HG03565 (cell line): ENCODE results near the gene TELO2.
"Not testable (repeated sequence)": the region's sequence is repeated elsewhere in the genome, so short reads cannot be mapped to it uniquely, and the experiment has no call there.

Experiments used
- ATAC-seq: cut with Tn5 transposase; IDR thresholded peaks from one replicate; pipeline ENCODE4 v1.9.1; 2021; ENCODE audit warnings: mild to moderate bottlenecking, moderate library complexity; ENCODE audit not compliant: unreplicated experiment

TELO2 gene

DNA sequence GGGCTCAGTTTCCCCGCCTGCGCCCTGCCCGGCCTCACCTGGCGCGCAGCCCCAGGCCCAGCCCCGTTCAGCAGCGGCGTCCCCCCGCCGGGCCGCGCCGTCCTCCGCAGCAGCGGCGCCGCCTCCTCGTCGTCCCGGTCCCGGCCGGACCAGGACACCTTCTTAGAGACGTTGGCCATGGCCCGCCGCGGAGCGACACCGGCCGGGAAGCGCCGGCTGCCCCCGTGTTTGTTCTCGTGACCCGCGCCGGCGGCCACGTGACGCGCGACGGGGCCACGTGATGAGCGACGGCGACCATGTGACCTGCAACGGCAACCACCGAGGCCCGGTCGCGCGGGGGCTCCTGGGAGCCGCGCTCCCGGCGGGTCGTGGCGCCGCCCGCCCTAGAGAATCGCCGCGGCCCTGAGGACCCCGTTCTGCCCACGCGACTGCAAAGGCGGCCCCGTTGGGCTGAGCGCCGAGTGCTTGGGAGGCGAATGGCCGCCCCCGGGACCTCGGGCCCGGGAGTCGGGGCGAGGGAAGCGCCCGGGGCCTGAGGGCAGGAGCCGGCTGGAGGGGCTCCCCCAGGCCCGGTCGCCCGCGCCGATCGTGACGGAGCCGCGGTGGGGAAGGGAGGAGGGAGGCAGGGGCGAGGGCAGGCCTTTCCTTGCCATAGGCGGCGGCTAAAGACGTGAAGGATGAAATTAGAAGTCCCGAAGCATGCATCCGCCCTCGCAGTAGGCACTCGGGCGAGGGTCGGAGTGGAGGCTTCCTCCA is 18.2 kb upstream of the TELO2 start, which contains the start of gene CLCN7:
Gene CLCN7 (minus strand): TSS at position 233 of the 756 bp plus-strand sequence. CDS start 54 bp downstream, at position 179.
- peak; percentile 80 for ATAC-seq

- no peak for ATAC-seq
Observed at GRCh38 chr16:1475552-1476114, 17.5 kb upstream of the TELO2 start.

DNA sequence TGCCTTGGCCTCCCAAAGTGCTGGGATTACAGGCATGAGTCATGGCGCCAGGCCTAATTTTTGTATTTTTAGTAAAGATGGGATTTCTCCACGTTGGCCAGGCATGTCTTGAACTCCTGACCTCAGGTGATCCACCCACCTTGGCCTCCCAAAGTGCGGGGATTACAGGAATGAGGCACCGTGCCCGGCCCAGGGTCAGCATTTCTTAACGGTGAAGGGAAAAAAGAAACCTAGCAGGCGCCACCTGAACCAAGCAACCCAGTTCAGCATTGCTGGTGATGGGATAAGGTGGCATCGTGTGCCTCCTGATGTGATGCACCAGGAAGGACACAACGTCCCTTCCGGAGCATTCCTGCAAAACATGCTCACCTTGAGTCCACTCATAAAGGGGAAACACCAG is 16.1 kb upstream of the TELO2 start:
- ATAC-seq: no peak

GRCh38 chr16:1478937-1479336 is 14.2 kb upstream of the TELO2 start:
- ATAC-seq: not testable (repeated sequence)

DNA sequence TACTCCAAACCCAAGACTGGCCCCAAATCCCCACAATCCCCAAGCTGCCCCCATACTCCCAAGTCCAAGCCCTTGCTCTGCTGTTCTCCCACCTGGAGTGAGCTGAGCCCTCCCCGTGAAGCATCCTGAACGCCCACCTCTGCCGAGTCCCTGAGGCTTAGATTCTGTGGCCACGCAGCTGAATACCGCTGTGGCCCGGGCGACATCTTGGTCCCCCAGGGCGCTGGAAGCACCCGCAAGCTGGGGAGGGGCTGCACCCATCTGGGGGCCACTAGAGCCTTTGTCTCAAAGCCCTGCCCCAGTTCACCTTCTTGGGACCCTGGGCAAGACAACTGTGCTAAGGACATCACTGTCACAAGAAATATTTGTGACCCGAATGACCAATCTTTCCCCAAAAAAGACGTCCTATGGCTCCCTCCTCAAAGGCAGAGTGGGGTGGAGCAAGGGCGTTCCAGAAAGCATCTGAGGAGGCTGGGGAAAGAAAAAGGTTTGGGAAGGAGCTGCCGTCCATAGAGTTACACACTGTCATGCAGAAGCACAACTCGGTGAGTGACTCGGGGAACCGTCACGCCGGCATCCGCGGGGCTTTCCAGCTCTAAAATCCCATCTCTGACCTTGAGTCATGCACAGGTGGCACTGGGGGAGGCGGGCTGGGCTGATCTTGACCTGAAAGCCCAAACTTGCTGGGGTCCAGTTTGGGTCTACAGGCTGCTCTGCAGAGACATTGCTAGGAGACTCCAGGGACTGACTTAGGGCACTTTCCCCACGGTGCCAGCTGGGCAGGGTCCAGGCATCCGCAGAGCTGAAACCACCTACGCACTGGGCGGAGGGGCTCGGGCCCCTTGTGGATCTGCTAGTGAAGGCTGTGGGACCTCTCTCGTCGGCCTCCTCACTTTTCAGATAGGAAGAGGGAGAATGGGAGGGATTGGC is 11.0 kb upstream of the TELO2 start:
- no peak for ATAC-seq

DNA sequence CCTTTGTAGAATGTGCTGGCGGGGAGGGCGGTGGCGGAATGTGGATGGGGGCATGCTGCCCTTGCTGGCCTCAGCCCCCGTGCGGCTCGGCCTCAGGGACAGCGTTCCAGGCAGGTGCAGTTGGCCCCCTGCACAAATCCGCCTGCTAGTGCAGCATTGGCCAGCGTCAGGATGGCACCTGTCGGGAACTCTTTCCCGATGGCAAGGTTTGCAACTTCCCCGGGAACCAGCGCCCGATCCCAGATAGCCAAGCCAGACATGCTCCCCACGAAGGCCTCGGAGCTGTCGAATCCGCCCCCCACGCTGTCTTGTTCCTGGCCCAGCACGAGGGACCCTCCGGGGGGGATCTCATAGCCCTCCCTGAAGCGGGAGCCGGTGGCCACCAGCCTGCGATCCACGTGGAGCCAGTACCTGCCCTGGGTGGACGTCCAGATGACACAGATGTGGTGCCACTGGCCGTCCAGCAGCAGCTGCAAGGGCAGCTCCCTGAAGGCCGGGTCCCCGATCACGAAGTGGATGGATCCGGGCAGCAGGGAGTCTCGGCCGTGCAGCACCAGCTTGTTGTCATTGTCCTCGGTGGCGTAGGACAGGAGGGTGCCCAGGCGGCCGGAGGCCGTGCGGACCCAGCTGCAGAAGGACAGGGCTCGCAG is 7.2 kb upstream of the TELO2 start:
- ATAC-seq: no peak

- ATAC-seq: no peak
Observed at GRCh38 chr16:1486551-1487390, 6.4 kb upstream of the TELO2 start.

DNA sequence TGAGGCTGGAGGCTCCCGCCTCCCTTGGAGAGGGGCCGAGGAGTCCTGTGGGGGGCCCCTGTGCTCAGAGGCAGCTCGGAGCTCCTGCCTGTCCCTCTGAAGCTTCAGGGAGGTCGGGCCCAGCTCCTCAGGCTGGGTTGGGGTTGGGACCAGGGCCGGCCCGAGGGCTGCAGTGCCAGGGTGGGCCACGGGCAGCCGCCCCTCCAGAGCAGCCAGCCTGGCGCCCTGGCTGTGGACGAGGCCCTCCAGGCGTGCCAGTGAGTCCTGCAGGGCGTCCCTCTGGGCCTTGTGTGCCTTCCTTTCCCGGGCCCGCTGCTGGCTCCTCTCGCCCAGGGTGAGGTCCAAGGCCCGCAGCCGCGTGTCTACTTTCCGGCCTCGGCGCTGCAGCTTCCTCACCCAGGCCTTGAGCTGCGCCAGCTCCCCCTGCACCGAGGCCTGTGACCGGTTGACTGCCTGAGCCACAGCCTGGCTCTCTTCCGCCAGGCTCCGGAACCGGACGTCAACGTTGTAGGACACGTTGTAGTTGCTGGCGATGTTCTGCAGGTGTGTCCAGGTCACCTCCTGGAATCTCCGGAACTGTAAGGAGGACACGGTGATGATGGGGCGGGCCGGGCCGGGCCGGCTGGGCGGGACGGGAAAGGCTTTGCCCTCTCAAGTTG is 5.6 kb upstream of the TELO2 start:
- ATAC-seq: no peak

DNA sequence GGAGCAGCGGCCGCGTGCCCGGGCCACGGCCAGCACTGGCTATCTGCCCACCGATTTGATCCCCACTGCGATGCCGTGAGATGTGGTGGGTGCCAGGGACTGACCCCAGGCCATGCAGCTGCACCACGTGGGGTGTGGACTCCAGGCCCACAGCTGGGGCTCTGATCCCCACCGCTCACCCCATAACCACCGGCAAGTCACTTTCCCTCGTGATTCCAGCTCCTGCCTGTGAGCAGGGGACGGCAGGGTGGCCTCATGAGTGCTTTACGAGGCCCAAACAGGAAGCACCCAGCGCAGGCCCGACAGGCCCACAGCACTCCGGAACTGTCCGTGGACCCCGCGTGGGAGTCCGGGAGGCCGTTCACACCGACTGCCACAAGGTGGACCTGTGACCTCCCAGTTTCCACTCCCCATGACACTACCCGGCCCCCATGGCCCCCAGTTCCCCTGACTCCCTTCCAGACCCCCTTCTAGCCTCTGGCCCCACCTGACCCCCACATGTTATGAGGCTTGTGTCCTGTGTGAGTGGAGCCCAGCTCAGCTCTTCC is 5.0 kb upstream of the TELO2 start:
- ATAC-seq: no peak

DNA sequence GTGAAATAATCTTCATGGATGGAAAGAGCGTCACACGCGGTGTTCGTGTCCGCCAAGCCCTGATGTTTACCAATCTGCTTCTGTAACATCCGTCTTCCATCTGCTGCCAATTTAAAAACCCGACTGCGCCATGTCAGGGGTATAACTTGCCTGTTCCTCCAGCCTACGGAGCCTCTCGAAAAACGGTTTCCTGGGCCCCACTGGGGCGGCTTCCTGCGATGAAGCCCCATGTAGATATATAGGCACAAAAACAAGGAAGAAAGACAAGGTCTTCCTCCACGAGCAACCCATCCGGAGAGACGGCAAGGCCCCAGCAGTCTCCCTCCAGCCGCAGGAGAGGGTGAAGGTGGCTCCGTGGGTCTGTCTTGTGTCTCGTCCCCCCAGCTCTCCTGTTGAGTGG is 4.5 kb upstream of the TELO2 start, which contains the start of gene PTX4:
Gene PTX4 (minus strand): TSS at position 326 of the 400 bp plus-strand sequence. CDS start 35 bp downstream, at position 291.
- ATAC-seq: no peak

DNA sequence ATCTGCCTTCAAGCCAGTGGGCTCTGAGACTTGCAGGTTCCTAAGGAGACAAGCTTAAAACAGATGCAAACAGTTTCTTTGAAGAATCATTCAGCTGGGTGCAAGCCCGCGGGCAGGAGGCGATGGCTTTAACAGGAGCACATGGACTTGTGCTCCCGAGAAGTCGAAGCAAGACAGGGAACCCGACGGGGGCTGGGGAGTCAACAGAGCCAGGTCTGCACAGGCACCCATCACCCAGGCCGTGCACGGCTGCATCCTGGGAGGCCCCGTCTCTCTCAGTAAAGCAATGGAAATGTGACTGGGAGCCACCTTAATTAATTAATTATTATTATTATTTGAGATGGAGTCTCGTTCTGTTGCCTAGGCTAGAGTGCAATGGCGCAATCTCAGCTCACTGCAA is 4.1 kb upstream of the TELO2 start:
- no peak for ATAC-seq

- no peak for ATAC-seq
Observed at GRCh38 chr16:1491327-1491726, 1.8 kb upstream of the TELO2 start.

- no peak for ATAC-seq
Observed at GRCh38 chr16:1492082-1492922, 858 bp upstream of the TELO2 start.

DNA sequence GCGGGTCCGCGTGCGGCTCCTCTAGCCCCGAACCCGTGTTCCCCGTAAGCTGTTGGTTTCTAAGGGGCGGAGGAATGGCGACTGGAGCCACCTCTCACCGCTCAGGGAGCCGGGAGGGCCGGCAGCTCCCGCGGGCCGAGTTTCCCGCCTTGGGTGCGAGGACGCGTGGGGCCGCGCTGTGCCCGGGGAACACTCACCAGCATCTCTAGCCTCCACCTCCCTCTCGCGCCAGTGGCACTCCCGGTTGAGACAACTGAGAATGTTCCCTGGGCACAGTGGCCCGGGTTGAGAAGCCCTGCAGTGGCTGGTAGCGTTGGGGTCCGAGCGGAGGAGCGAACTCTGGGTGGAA is 560 bp downstream of the TELO2 start:
- ATAC-seq: no peak

DNA sequence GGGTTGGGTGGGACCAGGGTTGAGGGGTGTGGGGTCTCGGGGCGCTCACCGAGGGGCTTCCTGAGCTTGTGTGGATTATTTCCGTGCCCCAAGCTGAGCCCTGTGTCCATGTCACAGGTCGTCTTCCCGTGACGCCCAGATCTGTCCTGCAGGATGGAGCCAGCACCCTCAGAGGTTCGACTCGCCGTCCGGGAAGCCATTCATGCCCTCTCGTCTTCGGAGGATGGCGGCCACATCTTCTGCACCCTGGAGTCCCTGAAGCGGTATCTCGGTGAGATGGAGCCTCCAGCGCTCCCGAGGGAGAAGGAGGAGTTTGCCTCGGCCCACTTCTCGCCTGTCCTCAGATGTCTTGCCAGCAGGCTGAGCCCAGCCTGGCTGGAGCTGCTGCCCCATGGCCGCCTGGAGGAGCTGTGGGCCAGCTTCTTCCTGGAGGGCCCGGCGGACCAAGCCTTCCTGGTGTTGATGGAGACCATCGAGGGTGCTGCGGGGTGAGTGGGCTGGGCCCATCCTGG is 1.0 kb downstream of the TELO2 start:
- no peak for ATAC-seq

DNA sequence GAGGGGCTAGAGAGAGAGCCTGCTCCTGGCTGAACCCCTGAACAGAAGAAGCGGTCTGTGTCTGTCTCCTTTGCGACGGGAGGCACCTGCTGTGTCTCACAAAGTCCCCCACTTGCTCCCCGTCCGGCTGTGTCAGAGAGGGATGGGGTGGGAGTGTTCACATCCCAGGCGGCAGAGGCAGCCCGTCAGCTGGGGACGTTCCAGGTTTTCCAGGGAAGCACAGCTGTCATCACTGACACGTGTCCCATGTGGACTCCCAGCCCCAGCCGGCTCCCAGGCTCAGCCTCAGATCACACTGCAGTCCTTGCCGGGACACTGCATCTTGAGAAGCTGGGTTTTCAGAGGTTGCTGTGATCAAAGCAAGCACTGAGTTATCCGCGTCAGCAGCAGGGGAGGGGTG is 1.6 kb downstream of the TELO2 start:
- ATAC-seq: no peak

- no peak for ATAC-seq
Observed at GRCh38 chr16:1495211-1495888, 2.2 kb downstream of the TELO2 start.

DNA sequence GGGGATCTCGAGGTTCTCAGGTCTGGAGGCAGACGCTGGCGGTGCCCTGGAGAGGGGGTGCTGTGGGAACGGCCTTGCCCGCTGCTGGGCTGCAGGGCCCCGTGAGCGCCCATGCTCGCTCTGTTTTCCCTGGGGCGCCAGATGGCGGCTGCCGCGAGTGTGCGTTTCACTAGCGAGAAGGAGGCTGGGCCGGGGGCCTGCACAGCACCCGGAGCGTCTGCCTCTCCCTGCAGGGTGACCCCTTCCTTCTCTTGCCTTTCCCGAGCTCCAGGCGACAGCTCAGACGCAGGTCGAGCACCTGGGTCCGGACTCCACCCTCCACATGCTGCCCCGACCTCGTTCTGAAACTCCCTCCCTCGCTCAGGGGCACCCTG is 2.7 kb downstream of the TELO2 start:
- ATAC-seq: no peak
